HPDE6-E6E7 (cell line): Measurements from ENCODE around the gene CACNA2D3.

ENCODE experiments used
- DNase-seq: peaks from one replicate; pipeline ENCODE4 v3.0.0; 2011; ENCODE audit warnings: missing footprints; ENCODE audit errors: extremely low spot score

The CACNA2D3 gene

DNA sequence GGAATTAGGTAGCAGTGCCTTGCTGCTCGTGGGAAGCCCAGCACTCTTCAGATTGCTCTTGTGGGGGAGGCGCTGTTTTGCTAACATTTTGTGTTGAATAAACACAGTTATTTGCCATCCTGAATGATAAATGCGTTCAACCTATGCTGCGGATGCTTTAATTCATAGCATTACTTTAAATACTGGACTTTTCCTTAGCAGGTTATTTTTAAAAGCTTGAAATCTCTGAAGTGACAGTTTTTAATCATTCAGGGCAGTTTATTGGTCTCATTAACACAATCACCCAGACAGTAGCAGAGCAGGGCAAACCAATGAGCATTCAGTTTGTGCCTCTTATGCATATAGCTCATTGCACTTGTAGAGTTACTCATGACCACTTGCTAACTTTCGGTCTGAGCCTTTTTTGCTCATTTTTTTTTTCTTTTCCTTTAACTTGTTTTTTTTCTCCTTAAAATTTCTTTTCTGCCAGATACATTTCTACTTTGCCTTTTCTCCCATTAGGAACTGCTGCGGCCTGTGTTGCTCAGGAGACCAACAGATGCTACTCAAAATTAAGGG is 5.2 kb downstream of the CACNA2D3 start:
- no peak for DNase-seq

DNA sequence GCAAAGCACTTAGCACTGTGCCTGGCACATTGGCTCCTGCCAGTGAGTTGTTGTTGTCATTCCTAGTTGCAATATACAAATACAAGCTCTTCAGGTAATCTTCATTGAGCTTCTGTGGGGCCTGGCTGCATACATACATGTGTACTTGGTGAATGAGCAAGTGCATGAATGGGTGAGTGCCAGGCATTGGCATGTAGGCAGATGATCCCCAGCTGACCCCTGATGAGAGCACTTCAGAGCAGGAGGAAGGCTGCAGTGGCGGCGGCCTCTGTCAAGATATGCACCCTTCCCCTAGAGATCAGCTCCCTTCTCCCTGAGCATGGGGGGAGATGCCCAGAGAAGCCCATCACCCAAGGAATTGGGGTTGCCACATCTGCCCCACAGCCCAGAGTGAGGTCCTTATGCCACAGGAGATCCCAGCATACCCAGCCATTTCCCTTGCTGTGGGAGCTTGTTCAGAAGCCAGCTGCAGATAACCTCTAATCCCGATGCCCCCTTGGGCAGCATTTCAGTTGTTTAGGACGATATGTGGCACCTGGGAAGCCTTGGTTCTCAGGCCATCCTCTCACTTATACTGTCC is 8.8 kb downstream of the CACNA2D3 start:
- no peak for DNase-seq

DNA sequence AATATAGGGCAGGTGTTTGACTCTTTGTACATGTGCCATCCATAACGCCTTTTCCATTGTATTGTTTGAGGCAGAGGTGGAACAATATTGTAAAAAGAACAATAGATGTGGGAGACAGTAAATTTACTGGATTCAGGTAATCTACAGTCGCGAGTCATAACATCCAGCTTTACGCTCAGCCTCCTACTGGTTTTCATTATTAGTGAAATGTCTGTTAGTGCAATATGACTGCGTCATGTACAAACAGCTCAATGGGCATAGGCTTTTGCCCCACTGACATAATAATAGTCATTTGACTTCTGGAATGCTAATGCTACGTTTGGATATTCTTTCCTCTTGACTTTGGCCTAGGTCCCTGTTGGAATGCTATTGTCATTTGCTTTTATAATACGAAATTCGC is 9.5 kb downstream of the CACNA2D3 start:
- DNase-seq, result no peak

DNA sequence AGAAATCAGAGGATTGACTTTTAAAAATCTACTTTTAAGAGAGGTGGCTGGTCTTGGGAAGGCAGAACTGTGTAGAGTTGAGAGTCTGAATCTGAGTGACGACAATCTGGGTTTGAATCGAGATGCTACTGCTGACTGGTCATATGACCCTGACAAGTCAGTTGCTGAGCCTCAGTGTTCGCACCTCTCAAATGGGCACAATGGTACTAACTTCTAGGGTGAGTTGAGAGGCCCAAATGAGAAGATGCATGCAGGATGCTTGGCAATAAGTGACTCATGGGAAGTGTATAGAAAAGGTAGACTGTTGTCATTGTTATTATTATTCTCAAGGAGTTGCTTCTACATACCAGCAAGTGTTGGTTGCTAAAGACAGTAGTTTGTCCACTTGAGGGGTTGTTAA is 10.3 kb downstream of the CACNA2D3 start:
- DNase-seq, result no peak

DNA sequence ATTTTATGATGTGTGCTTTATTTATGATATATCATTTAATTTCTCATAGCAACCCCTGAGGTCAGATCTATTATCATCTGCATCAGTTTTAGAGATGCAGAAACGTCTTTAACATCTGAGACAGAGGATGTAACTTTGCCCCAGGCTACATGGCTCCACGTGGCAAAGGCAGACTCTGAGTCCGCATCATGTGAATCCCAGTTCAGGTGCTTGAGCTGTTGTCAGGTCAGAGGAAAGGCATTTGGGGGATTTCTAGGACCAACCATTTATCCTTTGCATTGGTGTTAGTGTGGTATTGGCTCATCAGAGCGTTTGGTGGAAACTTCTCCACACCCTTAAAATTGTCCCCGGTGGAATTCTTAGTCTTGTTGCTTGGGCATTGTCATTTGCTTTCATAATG is 10.8 kb downstream of the CACNA2D3 start:
- DNase-seq, result no peak

DNA sequence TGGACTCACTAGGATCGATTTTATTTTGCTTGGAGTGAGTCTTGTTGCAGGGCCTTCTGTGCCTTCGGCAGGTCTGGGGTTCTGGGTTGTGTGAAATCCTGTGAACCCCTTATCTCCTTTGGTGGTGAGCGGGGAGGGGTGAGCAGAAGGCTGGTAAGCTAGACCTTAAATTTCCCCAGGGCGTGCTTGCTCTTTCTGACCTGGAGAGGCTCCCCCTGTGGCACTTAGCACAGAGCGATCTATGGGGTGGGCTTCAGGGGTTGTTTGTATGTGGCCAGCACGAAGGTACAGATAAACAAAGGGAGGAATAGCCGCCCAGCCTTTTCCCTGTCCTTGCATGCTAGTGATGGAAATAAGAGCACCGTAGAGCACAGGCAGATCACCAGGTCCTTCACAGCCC is 11.8 kb downstream of the CACNA2D3 start:
- DNase-seq, result no peak

DNA sequence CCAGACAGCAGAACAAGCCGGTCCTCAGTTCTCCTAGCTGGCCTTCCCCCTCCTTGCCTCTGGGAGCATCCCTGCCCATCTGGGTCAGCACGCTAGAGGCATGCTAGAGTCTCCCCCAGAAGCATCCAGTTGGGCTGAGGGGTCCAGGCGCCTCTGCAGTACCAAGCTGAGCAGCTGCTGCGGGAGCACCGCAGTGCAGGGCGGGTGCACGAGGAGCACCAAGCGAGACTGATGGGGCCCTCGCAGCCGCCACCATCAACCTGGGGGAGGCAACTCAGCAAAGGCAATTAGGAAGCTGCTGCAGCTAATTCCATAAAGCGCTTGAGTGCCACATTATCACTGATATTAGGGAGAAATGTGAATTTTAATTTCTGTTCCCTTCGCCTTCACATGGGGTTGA is 12.4 kb downstream of the CACNA2D3 start:
- DNase-seq, result no peak

DNA sequence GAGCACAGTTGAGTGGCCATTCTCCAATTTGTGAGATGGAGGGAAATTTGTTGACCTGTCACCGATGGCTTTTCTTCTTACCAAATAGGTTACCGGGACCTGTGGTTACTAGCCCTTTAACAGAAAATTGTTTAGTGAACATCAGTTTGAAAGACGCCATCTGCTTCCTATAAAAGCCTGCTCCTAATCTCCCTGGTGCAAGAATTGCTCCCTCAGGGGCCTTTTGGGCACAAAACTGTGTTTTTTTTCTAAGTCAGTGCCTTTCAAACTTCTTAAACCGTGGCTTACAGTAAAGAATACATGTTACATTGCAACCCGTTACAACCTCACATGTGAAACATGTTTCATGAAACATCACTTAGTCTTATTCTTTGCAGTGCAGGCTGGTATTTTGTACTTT is 15.0 kb downstream of the CACNA2D3 start:
- no peak for DNase-seq

DNA sequence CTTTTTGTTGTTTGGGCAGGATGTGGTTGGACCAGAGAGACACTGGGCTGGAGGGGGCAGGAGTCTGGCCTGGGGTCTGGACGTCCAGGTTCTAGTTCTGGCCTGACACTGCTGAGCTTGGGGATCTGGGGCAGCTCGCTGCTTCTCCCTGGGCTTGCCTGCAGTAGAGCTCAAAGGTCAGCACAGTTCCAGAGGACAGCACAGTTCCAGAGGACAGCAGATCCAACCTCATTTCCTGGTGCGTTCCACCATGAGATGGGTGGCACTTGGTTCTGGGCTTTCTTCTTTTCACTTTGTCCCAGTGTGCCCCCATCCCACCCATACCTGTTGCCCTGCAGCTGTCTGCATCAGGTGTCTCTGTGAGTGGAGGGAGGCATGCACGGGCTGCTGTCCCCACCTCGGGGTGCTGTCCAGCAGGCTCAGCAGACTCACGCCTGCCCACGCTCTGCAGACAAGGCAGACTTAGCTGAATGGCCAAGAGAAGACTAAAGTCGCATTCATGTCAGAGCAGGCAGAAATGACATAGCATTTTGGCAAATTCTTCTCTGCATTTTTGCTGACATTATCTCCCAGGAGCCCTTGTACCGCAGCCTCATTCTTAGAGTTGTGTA is 16.7 kb downstream of the CACNA2D3 start:
- DNase-seq, result no peak

DNA sequence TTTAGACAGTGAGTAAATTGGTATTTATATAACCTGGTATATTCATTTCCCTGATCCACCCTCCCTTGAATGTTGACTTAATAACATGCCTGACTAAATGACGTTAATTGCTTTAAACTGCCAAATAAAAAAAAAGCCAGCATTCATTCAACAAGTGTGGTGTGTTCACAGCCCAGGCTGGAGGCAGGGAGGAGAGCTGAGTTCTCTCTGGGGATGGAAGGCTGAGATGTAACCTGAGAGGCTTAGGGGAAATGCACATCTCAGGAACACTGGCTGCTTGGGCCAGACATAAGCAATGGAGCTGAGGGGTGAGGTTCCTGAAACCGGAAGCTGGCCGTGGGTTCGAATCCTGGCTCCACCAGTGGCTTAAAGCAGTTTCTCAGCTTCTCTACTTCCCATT is 17.3 kb downstream of the CACNA2D3 start:
- no peak for DNase-seq

DNA sequence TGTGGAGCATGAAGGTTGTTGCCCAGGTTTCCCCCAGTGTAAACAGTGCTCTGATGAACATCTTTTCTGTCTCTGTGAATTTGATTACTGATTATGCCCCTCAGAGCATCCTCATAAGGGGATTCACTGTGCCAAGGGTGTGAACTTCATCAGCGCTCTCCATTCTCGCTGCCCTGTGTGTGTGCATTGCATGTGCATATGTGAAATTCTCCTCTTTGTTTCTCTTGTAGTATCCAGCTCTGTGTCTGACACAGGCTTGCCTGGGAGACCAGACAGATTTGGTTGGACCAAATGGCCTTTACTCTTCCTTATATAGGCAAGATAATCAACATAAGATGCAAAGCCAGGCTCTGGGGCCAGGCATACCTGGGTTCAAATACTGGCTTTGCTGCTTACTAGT is 21.9 kb downstream of the CACNA2D3 start:
- no peak for DNase-seq

DNA sequence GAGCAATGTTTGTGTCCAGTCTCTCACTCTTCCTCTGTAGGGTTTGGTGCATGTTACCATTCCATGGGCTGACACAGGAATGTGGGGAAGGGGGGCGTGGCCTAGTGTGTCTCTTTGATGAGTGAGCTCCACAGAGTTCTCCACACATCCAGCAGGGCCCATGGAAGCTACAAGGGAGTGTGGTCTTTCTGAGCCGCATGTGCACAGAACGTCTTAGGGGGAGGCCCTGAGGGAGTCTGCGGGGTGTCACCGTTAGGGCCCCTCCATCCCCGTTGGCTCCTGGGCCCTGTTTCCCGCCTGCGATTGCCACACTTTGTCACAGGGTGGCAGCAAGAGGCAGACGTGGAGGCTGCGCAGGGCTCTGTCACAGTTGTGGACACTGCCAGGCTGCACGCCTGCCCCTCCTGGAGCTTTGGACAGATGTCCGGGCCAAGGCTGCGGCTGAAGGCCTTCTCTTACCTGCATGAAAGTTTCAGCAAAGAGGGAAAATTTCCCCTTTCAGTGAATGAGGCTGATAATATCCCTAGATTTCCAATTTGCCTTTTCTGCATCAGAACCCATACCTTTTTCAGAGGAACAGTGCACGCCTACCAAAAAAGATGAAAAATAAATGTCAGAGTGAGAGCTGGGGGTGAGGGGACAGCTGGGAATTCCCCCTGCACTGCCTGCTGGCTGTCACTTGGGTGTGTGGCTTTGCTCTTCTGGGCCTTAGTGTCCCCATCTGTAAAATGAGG is 24.3 kb downstream of the CACNA2D3 start:
- DNase-seq, result peak; percentile 4

DNA sequence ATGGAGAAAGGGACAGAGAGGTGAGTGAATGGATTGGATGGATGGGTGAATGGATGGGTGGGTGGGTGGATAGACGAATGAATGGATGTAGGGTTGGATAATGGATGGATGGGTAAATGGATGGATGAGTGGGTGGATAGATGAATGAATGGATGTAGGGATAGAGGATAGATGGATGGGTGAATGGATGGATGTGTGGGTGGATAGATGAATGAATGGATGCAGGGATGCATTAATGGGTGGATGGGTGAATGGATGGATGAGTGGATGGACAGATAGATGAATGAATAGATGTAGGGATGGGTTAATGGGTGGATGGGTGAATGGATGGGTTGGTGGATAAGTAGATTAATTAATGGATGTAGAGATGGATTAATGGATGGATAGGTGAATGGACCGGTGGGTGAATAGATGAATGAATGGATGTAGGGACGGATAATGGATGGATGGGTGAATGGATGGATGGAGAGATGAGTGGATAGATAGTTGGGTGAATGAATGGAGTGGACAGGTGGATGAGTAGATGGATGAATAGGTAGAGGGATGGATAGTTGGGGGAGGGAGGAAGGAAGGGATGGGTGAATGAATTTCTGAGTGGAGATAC is 28.6 kb downstream of the CACNA2D3 start:
- DNase-seq, result no peak

DNA sequence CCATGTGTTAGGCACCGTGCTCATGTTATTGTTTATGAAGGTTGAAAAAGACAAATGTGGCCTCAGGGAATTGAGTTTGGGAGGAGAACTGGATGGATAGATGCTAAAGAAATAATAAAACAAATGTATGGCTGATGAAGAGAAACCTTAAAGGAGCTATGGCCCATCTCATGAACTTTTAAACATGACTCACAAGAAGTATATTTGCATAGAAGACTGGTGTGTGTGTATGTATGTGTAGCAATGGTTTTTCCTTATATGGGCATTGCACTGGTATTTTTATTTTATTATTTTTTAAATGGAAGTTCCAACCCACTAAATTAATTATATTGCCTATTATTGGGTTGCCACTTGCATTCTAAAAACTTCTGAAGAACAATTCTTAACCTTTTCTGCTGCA is 31.1 kb downstream of the CACNA2D3 start:
- DNase-seq, result no peak

DNA sequence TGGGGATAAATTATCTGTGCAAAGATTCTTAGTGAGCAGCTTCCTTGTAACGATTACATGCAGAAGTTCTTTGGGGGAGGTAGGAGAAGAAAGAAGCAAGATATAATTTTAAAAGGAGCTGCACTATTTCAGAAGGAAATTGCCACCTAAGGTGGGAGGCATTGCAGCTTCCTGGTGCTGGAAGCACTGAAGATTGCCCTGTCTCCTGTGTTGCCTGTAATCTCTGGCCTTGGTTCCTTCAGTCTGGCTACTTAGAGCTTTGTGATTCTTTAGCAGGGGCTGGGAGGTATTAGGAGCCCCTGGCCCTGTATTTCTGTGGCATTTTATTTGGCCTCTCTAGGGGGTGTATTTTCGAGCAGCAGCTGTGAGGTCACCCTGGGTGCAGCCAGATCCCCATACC is 35.5 kb downstream of the CACNA2D3 start:
- no peak for DNase-seq

DNA sequence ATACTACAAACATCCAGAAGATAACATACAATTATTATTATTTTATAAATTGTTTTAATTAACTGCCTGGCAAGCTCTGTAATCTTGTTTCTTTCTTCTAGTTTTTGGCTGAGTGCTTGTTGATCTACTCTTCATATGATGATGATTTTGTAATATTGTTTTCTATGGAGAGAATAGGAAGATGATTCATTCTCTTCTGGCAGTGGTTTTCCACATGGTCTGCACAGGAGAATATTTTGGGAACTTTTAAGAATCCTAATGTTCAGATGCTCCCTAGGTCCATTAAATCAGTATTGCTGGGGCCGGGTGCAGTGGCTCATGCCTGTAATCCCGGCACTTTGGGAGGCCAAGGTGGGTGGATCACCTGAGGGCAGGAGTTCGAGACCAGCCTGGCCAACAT is 37.6 kb downstream of the CACNA2D3 start:
- DNase-seq, result no peak

DNA sequence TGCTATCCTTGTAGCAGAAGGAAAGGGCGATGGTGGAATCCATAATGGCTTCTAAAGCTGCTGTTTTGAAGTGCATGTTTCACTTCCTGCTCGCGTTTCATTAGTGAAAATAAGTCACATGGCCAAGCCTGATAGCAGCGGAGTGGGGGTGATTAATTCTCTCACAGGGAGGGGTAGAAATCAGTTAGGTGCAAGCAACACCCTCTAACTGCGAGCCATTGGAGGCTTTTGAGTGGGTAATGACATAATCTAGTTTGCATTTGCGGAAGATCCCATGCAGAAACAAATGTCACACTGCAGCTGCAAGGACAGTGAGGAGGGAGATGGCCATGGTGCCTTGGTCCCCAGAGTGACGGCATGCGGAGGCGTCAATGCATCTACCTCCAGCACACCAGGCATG is 41.1 kb downstream of the CACNA2D3 start:
- DNase-seq, result no peak

DNA sequence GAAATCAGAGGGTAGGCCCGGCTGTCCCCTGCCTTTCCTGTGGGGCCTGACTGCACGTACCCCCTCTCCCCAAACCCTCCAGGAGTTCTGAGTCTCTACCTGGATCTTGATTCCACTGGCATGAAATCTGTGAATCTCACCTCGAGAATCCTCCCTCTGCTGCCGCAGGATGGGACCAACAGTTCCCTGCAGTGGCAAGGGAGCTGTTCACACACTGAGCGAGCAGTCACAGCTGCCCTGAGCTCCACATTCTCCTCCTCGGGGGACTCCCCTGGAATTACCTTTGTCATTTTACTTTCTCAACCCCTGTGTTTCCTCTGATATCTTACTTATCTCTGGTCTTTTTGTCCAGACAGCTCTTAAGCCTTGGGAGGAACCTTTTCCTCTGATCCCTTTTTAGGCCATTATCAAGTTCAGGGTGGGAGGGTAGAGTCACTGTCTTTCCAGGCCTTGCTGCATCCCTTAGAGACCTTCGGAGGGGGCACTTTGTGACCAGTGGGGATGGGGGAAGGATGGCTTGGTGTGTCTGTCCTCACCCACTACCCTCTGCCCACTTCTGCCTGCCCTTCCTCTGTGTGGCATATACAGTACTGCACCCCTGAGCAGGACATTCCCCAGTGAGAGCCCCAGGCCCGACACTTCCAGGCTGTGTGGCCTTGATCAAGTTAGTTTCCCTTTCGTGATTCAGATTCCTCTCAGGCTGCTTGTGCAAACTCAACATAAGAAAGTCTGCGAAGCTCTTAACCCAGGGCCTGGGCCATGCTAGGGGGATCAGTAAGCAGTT is 42.0 kb downstream of the CACNA2D3 start:
- no peak for DNase-seq

DNA sequence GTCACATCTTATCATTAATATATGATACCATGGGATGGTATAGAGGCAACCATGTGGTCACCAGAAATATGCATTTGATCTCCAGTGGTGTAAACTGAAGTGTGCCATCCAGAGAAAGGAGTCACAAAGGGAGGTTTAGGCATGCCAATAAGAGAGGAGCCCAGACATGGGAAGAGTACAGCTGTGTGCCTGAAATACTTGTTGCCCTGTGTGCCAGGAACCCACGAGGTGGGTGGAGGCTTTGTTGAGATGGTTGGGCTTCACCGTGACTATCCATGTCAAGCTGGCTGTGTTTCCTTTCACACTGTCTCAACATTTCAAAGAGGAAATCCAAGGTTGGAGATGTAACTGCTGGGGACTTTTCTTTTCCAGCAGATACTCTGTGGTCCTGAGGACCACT is 43.5 kb downstream of the CACNA2D3 start:
- no peak for DNase-seq

DNA sequence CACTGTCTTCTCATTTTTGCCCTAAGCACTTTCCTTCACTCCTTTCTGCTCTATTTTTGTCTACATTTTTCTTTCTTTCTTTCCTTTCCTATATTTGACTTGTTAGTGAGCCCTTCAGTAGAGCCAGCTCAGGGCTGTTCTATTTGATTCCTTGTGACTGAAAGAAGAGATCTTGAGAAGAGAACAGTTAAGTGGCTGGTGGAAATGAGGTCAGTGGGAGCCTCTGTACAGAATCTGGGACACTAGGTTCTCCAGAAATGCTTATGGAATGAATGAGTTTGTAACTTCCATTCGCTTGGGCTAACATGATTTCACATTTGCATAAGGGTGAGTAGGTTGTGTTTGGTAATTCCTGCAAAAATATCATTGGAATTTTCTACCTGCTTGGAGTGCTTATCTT is 45.6 kb downstream of the CACNA2D3 start:
- DNase-seq, result no peak

DNA sequence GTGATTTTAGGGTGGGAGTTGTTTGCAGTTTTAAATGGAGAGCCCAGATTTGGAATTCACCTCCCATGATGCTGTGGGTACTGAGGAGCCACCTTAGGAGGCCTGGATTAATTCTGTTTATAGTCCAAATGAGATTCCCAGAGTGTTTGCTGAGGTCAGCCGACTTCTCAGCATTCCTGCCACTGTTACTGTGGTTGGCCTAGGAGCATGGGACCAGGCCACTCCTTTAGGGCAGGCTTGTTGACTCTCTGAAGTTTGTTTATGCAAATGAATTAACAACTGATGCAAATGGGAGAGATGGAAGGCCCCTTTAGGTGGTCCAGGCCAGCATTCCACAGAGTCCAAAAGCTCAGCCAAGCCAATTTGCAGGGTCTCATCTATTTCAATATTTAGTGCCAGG is 46.1 kb downstream of the CACNA2D3 start:
- DNase-seq, result no peak

DNA sequence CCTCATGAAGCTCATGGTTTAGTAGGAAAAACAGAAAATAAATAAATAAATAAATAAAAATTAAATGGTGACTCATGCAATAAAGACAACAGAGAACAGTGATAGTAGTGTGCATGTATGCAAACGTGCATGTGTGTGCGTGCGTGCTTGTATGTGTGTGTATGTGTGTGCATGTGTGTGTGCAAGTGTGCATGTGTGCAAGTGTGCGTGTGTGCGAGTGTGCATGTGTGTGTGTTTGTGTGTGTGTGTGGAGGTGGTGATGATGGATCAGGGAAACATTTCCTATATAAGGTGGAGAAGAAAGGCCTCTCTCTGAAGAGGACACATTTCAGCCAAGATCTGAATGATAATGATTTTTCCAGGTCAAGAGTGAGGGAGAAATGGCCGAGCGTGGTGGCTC is 47.2 kb downstream of the CACNA2D3 start:
- DNase-seq, result no peak
